NCI-H446 treated with DMSO at 0.1 percent for 48 hours (cell line): ENCODE measurements around the gene CCDC73.
"Not testable (repeated sequence)": the region's sequence is repeated elsewhere in the genome, so short reads cannot be mapped to it uniquely, and the experiment has no call there.

ENCODE experiments used
- DNase-seq: peaks from one replicate; lab custom pipeline; 2025; lab: John Stamatoyannopoulos, UW

The CCDC73 gene

DNA sequence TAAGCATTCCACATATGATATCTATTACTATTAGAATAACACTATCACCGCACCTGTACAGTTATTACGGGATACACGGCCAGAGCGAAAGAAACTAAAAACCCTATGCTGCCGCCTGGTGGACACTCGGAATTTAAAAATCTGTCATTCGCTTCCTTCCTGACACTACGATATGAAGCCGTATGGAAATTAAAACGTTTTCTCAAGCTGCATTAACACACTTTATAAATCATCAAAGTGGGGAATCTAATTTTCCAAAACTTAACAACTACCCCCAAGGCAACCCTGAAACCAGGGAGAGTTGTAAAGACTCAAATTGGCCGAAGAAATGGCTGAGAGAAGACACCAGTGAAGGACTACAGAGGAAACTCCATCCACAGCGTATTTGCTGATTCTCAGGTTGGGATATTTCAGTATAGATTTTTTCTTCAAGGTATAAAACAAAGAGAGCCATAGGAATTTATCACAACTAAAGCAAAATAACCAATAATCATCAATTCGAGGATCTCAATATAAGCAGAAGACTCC lies 1.4 kb downstream of the CCDC73 start:
- peak; percentile 3 for DNase-seq

DNA sequence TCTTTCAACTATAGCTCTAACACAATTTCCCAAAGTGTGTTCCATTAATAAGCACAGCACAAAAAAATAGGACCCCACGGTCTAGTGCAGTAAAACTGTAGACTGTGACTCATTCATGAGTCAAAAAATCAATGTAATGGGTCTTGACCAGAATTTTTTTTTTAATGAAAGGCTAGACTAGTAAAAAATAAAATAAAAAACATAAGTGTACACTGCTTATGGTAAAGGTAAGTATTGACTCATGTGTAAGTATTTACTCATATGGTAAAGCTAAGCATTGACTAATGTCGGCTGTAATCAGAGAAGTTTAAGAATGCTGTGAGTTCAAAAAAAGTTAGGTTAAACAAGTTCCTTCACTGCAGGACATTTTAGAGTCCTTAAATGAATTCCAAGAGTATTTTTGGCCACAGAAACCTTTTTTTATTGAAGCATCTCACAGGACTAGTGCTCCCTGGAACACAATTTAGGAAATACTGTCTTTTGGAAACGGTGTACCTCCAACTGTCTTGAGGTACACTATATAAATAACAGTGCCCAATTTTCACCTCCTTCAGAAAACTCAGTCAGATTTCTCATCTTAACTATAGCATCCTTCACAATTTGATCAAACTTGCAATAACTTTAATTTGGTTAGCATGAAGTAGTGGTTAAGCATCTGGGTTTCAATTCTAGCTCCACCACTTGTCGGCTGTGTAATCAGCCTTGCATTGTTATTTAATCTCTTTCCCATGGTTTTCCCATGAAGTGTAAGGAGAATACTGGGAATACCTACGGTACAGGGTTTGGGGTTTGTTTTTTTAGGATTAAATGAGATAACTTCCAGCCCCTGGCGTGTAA lies 2.1 kb downstream of the CCDC73 start:
- no peak for DNase-seq

DNA sequence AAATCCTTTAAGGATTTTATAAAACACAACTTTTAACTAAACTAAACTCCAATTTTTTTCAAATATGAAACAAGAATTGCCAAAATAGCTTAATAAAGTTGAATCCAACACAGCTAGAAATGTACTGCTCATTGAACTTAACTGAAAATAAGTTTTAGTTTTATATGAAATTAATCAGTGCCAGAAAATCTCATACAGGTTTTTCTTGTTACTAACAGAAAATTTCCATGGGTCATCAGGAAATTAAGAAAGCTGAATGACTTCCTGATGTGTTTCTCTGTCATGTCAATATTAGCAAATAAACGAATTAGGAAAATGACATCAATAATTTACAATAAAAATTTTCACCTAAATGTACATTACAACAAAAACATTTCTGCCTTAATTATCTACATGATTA lies 3.5 kb downstream of the CCDC73 start:
- no peak for DNase-seq

DNA sequence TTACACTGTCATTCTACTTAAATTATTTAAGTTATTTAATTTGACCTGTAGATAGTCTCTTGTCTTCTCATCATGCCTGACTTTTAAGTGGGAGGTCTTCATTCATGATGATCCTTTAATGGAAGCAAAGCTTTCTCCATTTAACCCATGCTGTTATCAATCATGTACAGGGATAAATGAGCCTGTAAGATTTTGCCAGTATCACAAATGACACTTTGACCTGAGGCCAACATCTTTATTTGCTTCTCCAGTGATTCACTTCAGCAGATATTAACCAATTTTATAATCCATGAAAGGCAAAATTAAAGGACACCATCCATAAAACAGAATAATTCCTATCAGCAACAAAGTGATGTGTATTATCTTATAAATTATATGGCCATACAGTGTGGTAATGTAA lies 7.7 kb downstream of the CCDC73 start:
- DNase-seq = no peak

DNA sequence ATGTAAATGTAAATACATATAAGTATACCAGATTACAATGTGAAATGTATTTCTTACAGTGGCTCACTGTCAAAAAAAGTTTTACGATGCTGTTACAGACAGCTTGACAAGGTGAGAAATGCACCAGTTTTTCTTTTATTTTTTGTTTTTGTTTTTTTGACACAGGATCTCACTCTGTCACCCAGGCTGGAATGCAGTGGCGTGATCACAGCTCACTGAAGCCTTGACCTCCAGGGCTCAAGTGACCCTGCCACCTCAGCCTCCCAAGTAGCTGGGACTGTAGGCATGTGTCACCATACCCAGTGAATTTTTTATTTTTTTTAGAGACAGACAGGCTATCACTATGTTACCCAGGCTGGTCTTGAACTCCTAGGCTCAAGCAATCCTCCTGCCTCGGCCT lies 9.2 kb downstream of the CCDC73 start:
- no peak for DNase-seq

DNA sequence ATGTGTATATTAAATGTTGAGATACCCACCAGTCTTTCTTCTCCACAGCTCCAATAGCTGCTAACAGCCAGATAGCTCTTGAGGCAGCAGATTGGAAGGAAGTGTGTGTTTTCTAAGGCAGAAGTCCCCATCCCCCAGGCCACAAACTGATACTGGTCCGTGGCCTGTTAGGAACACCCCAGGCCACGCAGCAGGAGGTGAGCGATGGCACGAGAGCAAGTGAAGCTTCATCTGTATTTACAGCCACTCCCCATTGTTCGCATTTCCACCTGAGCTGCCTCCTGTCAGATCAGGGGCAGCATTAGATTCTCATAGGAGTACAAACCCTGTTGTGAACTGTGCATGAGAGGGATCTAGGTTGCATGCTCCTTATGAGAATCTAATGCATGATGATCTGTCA lies 12.7 kb downstream of the CCDC73 start:
- DNase-seq = no peak

DNA sequence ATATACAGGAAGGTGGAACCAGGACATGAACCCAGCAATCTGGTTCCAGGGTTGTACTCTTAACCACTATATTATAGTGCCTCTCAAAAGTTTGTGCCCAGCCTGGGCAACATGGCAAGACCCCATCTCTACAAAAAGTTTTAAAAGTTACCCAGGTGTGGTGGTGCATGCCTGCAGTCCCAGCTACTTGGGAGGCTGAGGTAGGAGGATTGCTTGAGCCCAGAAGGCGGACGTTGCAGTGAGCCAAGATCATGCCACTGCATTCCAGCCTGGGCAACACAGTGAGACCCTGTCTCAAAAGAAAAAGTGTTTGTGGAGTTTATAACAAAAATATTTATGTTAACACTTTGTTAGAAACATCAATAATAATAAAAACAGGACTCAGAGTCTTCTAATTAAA lies 13.6 kb downstream of the CCDC73 start:
- DNase-seq = not testable (repeated sequence)

DNA sequence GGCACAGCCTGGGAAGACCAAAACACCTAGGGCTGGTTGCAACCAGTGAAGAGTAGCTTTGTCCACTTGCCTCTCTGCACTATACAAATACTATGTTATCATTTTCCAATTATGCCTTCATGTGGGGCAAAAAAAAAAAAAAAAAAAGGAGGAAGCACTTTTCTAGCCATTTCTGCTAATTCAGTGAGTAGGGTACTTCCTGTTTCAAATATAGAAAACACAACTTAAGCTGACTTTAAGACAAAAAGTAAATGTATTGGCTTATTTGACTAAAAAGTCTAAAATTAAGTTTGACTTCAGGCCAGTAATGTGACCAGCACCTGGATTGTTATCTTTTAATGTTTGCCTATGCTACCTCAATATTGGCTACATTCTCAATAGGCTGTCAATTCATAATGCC lies 15.3 kb downstream of the CCDC73 start:
- no peak for DNase-seq

DNA sequence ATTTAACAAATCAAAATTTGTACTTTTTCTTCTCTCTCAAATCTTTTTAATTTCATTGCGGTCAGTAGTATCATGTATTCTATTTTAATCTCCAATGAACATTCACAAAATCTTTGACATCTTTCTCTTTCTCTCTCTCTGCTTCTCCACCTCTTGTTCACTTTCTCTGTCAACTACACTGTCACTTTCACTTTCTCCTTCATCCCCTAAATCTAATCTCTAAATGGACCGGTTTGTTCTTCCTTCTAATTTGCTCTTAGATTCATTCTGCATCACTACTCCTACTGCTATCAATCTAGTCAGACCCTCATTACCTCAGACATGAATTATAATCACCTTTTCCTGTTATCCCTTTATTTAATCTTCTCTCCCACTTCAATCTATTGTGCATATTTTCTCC lies 18.6 kb downstream of the CCDC73 start:
- no peak for DNase-seq

DNA sequence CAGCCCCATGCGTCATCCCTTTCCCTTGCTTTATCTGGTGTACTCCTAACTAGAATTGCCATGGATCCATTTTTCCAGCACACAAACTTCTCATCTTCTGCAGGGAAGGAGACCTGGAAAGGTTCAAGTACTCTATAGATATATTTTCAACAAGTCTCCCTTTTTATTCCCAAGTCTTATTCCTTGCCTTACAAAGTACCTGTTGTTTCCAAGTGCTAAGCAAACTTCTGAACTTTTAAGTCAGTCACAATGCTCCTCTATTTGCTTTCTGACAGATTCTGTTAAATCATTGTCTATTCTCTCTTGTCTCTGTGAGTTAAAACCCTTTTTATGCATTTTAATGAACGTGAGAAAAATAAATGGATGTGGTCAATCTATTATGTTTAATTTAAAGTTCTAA lies 20.4 kb downstream of the CCDC73 start:
- no peak for DNase-seq

DNA sequence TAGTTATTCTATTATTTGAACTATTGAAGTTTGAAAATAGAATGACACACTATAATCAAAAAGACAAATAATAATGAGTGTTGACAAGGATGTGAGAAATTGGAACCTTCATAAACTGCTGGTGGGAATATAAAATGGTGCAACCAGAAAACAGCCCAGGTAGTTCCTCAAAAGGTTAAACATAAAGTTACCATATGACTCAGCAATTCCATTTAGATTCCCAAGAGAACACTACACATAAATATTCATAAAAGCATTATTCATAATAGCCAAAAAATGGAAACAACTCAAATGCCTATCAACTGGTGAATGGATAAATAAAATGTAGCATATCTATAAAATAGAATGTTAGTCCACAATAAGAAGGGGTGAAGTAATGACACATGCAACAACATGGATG lies 21.7 kb downstream of the CCDC73 start:
- no peak for DNase-seq

DNA sequence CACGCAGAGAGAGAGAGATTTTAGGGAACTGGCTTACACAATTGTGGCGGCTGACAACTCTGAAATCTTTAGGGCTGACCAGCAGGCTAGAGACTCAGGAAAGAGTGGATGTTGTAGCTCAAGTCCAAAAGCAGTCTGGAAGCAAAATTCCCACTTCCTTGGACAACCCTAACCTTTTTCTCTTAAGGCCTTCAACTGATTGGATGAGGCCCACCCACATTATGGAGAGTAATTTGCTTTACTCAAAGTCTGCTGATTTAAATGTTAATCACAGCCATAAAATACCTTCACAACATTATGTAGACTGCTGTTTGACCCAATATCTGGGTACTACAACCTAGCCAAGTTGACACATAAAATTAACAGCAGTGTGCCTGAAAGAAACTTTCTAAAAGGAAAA lies 32.7 kb downstream of the CCDC73 start:
- DNase-seq = not testable (repeated sequence)

DNA sequence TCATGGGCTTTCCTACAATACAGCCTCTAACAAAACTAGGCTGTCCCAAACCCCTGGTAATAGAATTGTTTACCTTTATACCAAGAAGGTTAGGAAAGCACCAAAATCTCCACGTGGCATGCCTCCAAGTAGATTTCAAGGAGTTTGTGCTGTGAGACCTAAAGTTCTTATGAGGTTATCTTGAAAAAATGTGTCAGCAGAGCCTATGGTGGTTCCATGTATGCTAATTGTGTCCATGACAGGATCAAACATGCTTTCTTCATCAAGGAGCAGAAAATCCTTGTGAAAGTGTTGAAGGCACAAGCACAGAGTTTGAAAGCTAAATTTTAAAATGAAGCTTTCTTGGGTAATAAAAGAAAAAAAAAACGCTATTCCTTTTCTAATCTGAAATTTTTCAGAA lies 36.2 kb downstream of the CCDC73 start:
- no peak for DNase-seq

DNA sequence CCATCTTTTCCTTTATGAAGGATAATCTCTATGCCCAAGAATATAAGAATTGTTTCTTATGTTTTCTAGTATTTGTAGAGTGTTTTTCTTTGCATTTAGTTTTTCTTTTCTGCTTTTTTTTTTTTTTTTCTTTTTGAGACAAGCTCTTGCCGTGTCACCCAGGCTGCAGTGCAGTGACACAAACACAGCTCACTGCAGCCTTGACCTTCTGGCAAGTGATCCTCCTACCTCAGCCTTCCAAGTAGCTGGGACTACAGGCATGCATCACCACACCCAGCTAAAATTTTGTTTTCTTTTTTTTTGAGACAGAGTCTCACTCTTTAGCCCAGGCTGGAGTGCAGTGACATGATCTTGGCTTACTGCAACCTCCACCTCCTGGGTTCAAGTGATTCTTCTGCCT lies 41.3 kb downstream of the CCDC73 start:
- DNase-seq = not testable (repeated sequence)

DNA sequence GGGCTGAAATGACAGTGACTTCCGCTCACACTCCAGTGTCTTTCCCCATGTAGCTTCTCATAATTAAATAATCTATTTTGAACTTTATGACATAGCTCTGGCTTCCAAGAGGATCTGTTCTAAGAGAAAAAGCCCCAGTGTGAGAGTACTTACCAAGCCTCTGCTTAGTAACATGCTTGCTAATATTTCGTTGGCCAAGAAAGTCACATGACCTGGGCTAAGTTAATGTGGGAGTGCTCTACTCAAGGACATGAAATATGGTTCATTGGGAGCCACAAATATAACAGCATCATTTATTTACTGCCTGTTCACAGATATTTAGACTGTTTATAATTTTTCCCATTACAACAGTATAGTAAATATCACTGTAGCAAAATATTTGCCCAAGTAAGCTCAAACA lies 42.5 kb downstream of the CCDC73 start:
- DNase-seq = no peak

DNA sequence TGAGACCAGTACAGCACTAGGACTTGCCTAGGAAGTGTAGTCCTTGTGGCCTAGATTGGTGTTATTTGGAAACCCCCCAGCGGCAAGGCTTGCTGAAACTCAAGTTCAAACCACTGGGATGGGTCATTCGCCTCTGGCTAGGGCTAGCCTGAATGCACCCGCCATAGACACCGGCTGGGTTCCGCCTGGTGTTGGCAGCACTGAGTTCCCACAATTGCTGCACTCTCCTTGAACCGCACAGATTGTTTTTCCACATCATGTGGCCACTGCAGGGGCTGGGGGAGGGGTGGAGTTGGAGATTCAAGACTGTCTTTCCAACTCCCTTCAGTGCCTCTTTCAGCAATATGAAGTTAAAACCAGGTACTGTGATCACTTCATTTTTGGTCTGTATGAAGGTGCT lies 43.1 kb downstream of the CCDC73 start:
- no peak for DNase-seq

DNA sequence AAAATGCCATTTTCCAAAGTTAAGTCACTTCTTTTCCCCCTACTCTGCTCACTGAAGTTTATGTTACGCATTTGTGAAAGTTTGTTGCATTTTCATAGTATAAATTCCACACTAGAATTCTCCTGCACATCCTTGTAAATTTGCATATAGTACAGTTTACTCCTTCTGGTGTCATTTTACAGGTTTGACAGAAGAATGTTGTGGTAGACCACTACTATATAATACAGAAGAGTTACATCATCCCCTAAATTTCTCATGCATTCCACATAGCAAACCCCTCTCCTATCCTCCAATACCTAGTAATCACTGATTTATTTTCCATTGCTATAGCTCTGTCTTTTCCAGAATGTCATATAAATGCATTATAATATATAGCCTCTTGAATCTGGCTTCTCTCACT lies 64.5 kb downstream of the CCDC73 start:
- DNase-seq = no peak

DNA sequence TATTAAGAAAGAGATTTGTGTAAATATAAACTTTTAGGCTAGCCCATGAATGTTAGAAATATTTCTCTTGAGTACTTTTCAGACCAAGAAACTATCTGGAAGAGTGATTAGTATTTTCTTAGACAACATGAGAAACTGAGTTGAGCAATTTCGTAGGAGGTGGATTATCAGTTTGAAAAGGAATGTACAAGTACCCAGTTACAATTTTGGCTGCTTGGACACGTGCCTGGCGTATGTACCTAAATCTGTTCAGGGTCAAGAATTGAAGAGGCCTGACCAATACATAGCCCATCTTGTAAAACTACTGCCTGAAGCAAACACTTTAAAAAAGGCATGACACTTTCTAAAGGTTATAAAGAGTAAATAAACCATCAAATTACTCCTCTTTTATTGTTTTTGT lies 71.1 kb downstream of the CCDC73 start:
- DNase-seq = no peak

DNA sequence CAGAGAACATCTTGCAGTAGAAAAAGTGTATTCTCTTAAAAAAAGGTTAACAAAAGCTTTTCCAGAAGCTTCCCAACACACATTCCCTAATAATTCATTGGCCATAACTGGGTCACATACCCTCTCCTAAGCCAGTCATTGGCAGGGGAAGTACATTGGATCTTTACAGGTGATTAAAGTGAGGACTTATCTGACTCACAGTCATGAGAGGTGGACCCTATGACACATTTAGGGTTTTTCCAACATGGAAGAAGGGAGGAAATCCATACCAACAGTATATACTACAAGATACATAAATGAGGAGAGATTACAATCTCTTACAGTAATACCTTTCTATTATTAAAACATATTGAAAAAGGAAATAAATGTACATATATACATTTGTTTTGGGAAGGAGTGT lies 72.2 kb downstream of the CCDC73 start:
- no peak for DNase-seq

DNA sequence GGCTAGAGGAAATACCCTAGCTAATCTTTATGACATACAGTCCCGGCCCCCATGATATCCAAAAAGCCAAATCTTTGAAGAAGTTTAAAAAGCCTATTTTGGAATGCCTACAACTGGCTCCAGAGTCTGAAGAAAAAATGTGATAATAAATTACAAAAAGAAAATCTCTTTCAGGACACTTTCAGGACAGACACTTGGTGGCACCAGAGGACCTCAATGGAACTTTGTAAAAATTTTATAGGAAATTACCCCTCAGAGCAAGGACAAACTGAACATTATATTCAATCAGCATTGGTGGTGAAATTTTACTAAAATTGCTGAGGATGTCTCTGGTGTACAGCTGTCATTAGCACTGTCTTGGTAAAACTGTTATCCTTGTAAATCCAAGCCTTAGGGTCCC lies 81.0 kb downstream of the CCDC73 start:
- DNase-seq = no peak

DNA sequence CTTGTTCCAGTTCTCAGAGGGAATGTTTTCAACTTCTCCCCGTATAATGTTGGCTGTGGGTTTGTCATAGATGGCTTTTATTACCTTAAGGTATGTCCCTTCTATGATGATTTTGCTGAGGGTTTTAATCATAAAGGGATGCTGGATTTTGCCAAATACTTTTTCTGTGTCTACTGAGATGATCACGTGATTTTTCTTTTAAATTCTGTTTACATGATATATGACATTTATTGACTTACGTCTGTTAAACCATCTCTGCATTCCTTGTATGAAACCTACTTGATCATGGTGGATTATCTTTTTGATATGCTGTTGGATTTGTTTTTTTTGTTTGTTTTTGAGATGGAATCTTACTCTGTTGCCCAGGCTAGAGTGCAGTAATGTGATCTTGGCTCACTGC lies 85.5 kb downstream of the CCDC73 start:
- DNase-seq = not testable (repeated sequence)

DNA sequence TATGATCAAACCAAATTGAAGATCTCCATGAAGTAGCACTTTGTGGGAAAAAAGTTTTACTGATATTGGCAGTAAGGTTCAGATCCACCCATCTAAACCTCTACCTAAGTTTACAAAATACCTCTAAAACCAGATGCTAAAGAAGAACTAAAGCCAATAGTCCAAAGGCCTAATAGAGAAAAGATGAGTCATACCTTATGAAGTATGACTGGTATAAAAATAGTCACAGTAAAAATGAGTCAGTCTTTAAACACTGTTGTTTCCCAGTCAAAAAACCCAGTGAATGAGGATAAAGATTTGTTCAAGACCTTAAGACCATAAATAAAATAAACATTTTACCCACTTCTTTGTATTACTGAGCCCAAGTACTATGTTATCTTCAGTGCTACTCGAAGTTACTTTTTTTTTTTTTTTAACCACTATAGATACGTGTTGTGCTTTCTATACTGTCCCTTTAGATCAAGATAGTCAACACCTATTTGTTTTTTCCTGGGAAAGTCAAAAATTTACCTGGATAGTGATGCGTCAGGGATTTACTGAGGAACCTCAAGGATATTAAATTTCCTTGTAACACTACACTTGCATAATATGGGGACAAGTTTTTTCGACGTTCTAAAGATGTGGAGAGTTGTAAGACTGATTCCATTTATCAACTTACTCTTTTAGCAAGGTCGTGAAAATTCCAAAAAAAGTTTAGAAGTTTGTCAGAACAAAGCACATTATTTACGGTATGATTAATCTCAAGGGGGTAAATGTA lies 87.3 kb downstream of the CCDC73 start:
- peak; percentile 15 for DNase-seq

DNA sequence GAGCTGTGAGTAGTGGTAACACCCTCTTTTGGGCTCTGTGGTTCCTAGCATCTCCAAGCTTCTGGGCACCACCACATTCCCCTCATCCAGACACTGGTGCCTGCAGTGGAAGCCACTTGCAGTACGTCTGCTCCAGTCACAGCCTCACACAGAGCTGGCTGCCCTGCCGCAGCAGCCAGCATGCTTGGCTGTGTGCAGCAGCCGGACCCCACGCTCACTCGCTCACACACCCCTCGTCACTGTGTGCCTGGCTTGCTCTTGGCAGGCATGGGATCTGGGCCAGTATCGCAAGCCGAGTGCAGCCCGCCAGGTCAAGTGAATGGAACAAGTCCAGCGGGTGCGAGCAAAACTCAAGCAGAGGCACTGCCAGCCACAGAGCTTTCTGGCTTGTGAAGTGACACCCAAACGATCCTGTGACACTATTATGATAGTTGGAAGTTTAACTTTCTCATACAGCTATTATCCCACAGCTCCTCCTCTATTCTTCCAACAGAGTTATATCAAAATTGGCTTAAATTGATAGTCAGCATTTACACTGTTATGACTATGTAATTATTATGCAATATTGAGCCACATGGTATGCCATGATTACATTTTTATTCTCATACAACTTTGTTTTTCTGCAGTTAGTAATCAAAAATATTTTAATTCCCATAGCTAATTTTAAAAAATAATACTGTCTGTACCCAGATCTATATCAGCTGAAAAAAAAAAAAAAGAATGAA lies 89.0 kb downstream of the CCDC73 start:
- no peak for DNase-seq
